ENCODE measurements around the gene ING4.
A peak's percentile ranks its signal among the peaks of the same experiment; 100 is the strongest.

ING4 gene

DNA sequence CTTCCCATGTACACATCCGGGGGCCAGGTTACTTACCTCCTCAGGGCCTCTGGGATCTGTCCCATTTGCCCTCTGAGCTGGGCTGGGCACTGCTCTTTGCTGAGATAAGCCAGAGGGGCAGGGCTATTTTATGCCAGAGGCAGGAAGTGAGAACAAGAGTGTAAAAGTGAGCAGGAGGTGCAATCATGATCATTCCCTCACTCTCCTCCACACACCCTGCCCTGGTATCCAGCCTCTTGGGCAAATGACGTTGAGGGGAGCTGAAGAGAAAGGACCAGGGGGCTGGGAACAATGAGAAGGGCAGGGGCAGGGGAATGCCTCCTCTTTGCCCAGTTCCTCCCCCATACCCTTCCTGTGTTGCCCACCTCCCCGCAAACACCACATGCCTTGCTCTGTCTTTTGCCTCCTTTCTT, 31.4 kb downstream of the ING4 start:
- H3K4me3 ChIP-seq (ENCODE audit: control insufficient read depth, low read depth, low read length) = no peak overlapping the region
- TF ChIP-seq, protein P1, sequence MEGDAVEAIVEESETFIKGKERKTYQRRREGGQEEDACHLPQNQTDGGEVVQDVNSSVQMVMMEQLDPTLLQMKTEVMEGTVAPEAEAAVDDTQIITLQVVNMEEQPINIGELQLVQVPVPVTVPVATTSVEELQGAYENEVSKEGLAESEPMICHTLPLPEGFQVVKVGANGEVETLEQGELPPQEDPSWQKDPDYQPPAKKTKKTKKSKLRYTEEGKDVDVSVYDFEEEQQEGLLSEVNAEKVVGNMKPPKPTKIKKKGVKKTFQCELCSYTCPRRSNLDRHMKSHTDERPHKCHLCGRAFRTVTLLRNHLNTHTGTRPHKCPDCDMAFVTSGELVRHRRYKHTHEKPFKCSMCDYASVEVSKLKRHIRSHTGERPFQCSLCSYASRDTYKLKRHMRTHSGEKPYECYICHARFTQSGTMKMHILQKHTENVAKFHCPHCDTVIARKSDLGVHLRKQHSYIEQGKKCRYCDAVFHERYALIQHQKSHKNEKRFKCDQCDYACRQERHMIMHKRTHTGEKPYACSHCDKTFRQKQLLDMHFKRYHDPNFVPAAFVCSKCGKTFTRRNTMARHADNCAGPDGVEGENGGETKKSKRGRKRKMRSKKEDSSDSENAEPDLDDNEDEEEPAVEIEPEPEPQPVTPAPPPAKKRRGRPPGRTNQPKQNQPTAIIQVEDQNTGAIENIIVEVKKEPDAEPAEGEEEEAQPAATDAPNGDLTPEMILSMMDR (conservative IDR thresholded peaks at IDR 0.05; ENCODE audit: control insufficient read depth, insufficient read depth, low read depth, low read length) = no peak
- DNase-seq (ENCODE audit: low read depth) = no peak

DNA sequence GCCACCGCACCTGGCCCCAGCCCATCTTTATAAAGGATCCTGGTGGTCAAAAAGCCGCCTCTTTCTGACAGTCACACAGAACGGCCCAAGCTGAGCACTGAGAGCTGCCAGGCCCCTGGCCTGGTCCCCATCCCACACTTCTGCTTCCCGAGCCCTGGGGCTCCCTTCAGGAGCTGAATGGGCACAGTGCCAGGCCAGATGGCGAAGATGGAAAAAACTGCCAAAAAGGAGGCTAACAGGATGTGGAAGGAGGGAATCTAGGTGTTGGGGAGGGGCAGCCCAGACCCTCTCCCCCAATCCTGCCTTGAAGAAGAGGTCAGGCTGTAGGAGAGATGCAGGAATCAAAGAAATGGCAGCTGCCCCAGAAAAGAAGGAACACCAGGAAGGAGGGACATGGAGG, 32.2 kb downstream of the ING4 start:
- no peak overlapping the region for H3K4me3 ChIP-seq (ENCODE audit: control insufficient read depth, low read depth, low read length)
- DNase-seq (ENCODE audit: low read depth) = no peak
- TF ChIP-seq, protein P1 (conservative IDR thresholded peaks at IDR 0.05; ENCODE audit: control insufficient read depth, insufficient read depth, low read depth, low read length) = no peak

DNA sequence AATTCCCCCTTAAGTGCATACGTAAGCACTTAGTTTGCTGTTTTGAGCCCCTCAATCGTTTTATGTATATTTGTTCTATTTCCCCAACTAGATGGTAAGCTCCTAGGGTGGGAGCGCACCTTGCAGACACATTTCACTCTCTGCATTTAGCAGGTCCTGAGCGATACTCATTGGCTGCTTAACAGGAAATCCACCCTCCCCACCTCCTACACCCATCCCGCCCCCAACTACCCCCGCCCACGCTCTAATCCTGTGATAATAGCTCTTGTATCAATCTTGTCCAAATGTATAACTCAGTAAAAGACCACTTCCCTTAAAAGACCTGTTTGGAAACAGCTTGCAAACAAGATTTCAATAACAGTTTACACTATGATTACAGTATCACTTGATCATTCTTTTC, 35.3 kb downstream of the ING4 start:
- DNase-seq (ENCODE audit: low read depth) = no peak
- no peak overlapping the region for H3K4me3 ChIP-seq (ENCODE audit: control insufficient read depth, low read depth, low read length)
- TF ChIP-seq, protein P1 (conservative IDR thresholded peaks at IDR 0.05; ENCODE audit: control insufficient read depth, insufficient read depth, low read depth, low read length) = no peak

DNA sequence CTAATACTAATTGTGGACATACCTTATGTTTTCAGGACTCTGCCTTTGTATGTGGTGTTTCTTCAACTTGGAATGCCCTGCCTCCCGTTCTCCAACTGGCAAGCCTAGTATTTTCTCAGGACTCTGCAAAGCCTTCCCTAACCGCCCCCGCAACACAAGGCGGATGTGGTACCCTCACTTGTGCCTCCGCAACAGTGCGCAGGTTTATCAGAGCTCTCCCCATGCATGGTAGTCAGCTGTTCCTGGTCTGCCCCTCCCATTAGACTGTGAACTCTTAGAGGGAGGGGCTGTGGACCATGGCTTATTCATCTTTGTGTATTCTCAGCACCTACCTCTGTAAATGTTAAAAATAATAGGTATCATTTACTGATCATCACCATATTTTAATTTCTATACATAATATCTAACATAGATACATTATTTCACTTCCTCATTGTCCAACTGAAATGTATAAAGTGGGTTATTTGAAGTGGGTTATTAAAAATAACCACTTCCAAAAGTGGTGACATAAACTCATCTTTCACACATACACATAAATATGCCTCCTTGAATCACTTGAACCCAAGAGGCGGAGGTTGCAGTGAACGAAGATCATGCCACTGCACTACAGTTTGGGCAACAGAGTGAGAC, 36.1 kb downstream of the ING4 start:
- no peak for DNase-seq (ENCODE audit: low read depth)
- no peak overlapping the region for H3K4me3 ChIP-seq (ENCODE audit: control insufficient read depth, low read depth, low read length)
- TF ChIP-seq, protein P1 (conservative IDR thresholded peaks at IDR 0.05; ENCODE audit: control insufficient read depth, insufficient read depth, low read depth, low read length) = no peak

DNA sequence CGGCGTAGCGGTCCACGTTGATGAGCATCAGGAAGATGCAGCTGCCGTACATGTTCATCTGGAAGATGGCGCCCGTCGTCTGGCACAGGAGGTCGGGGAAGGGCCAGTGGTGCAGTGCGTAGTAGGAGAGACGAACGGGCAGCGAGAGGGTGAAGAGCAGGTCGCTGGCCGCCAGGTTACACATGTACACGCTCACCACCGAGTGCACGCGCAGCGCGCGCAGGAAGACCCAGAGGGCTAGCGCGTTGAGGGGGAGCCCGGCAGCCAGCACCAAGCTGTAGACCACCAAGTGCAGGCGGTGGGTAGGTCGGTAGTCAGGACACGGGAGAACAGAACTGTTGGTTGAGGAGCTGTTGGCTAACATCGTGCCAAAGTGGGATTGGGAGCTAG, 42.0 kb downstream of the ING4 start:
- TF ChIP-seq, protein P1 (conservative IDR thresholded peaks at IDR 0.05; ENCODE audit: control insufficient read depth, insufficient read depth, low read depth, low read length) = no peak
- no peak for DNase-seq (ENCODE audit: low read depth)
- H3K4me3 ChIP-seq (ENCODE audit: control insufficient read depth, low read depth, low read length) = no peak overlapping the region

DNA sequence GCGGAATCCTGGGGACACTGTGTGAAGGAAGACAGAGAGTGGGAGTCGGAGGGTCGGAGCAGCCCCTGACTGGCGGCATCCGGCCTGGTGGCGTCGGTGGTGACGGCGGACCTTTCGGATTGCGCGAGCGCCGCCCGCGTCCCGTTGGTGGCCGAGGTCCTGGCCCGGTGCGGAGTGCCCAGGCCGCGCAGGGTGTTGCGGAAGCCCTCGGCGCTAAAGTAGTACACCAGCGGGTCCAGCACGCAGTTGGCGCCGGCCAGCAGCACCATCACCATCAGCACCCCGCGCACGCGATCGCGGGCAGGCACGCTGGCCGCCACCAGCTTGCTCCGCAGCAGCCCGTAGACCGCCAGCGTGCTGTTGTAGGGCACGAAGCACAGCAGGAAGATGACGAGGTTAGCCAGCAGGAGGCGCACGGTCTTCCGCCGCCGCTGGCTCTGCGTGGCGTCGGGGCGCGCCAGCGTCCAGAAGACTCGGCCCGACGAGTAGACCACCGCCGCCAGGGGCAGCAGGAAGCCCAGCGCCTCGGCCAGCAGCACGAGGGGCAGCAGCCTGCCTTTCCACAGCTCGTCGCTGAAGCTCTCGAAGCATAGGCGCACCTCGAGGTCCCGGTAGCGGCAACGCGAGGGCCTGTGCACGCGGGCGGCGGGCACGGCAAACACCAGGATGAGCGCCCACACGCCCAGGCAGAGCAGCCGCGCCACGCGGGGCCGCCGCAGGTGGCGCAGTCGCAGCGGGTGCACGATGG, 42.6 kb downstream of the ING4 start:
- H3K4me3 ChIP-seq (ENCODE audit: control insufficient read depth, low read depth, low read length) = no peak overlapping the region
- TF ChIP-seq, protein P1 (conservative IDR thresholded peaks at IDR 0.05; ENCODE audit: control insufficient read depth, insufficient read depth, low read depth, low read length) = peak; percentile 53
- peak; percentile 58 for DNase-seq (ENCODE audit: low read depth)
